Kasumi-1 (cell line): ENCODE data around the gene SPACDR.

Source experiments
- DNase-seq, 2 experiments: peaks; one replicate each; lab custom pipeline; 2025; lab: John Stamatoyannopoulos, UW

The SPACDR gene

GRCh38 chr7:100413346-100413745 lies 50.7 kb downstream of the SPACDR start:
- peak in 1 of 2 experiments; percentile 47 for DNase-seq

DNA sequence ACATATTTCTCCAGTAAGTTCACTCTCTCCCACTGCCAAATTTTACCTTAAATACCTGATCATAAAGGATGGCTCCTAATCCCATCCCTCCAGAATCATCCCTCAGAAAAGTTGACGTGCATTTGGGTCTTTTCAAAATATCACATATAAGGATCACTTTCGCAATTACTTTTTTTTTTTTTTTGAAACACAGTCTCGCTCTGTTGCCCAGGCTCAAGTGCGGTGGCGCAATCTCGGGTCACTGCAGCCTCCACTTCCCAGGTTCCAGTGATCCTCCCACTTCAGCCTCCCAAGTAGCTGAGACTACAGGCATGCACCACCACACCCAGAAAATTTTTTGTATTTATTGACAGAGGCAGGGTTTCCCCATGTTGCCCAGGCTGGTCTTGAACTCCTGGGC lies 53.0 kb downstream of the SPACDR start:
- no peak for DNase-seq

- peak; percentile 78 to 85 for DNase-seq
Observed at GRCh38 chr7:100407285-100408180, 56.5 kb downstream of the SPACDR start.

- no peak for DNase-seq
Observed at GRCh38 chr7:100406767-100407166, 57.3 kb downstream of the SPACDR start.
